Transverse colon (tissue), 4 donors: ENCODE data around the gene DCTD. TPM values are rescaled to one million over a fixed set of nuclear protein-coding genes. Genes with fewer than 3 reads are reported as not detected.

Experiments used
- DNase-seq: peaks from one replicate; pipeline ENCODE4 v3.0.0-alpha.2; 2019
- H3K27ac ChIP-seq, 4 donors: fragments of 200-600 bp; sonication (generic); 2 replicates each; pipeline ENCODE4 v1.5.1; 2016 to 2018; ENCODE audit warnings: inconsistent platforms in 4 of 4
- H3K27me3 ChIP-seq: fragments of 200-600 bp; sonication (generic); 2 replicates; pipeline ENCODE4 v1.5.1; 2017; ENCODE audit warnings: inconsistent platforms
- H3K36me3 ChIP-seq, 4 donors: fragments of 200-600 bp; sonication (generic); 2 replicates each; pipeline ENCODE4 v1.5.1; 2017 to 2019; ENCODE audit warnings: inconsistent platforms in 4 of 4
- H3K4me1 ChIP-seq, 4 donors: fragments of 200-600 bp; sonication (generic); 2 replicates each; pipeline ENCODE4 v1.5.1; 2017 to 2020; ENCODE audit warnings: inconsistent platforms in 4 of 4
- H3K4me3 ChIP-seq, 4 donors: fragments of 200-600 bp; sonication (generic); 1 replicate in 1 of 4; 2 replicates in 3 of 4; pipeline versions ENCODE4 v1.5.1 to v1.6.1; 2017 to 2019; ENCODE audit warnings: inconsistent platforms in 4 of 4
- H3K9me3 ChIP-seq, 2 donors: fragments of 200-600 bp; sonication (generic); 2 replicates each; pipeline ENCODE4 v1.5.1; 2017 to 2019; ENCODE audit warnings: inconsistent platforms in 2 of 2
- EP300 ChIP-seq: sonication (generic); formaldehyde crosslinking; IDR thresholded peaks from one replicate; pipeline ENCODE4 v1.6.1; 2017; ENCODE audit warnings: antibody characterized with exemption, low read depth
- POLR2A ChIP-seq: fragments of 450-650 bp; IDR thresholded peaks from one replicate; pipeline ENCODE4 v1.6.1; 2016; ENCODE audit warnings: antibody characterized with exemption, mild to moderate bottlenecking, moderate library complexity
- POLR2AphosphoS5 ChIP-seq, 3 donors: sonication (generic); formaldehyde crosslinking; IDR thresholded peaks; one replicate each; pipeline ENCODE4 v1.6.1; 2016; ENCODE audit warnings: antibody characterized with exemption in 3 of 3
- WGBS, 2 donors: methylation state at CpG; one replicate each; pipeline ENCODE4 v1.1.5; 2018; ENCODE audit warnings: low coverage in 1 of 2; 5-methylcytosine and 5-hydroxymethylcytosine counted together
- in situ Hi-C, 4 donors: fragments of 200-750 bp; cut with MboI; loops; one replicate each; pipeline versions ENCODE4 v1.15.0 to v1.15.1; 2017; ENCODE audit warnings: low sequenced_read_pairs in 3 of 4, low pct_ligation_motif_present in 1 of 4, low pct_unique_long_range_greater_than_20kb in 1 of 4
- intact Hi-C: fragments of 100-400 bp; cut with DNase I; formaldehyde crosslinking; loops from one replicate; pipeline ENCODE4 v1.15.1; 2023; ENCODE audit warnings: low total_unique reads
- total RNA-seq, 4 donors: library from RNA; depleted of rRNA; stranded (reverse); fragments of >200 nt; gene quantifications; one replicate each; pipeline ENCODE4 v1.1.0, GENCODE V29; 2016
- TF ChIP-seq, protein P1 (sequence below), 5 experiments: fragments of 200-600 bp in 3 of 5; fragments of 450-650 bp in 2 of 5; sonication (generic) in 3 of 5; IDR thresholded peaks; 1 replicate in 2 of 5; 2 replicates in 3 of 5; pipeline ENCODE4 v1.5.1; 2016 to 2017; ENCODE audit warnings: antibody characterized with exemption in 5 of 5, inconsistent platforms in 3 of 5, mild to moderate bottlenecking in 2 of 5, moderate library complexity in 1 of 5

DCTD gene
- total RNA-seq, 4 donors from 2014 or later = 3.4 to 35.9 (median 24.9) TPM

DNA sequence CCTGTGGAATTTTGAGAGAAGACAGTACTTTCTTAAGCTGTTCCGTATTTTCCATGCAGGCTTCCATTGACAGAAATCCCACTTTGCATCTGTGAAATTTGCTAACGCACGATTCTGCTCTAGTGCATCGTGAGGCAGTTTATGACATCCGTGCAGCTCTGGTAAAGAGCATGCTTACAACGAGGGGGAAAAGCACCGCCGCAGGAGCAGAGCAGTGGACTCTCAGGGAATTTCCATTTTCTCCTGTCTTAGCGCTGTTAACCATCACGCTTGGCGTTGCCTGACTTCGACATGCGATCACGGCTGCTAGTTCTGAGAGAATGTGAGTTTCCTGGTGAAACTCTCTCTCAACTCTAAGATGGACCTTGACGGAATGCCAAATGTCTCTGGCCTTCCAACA lies 43.9 kb downstream of the DCTD start:
- Histone ChIP-seq H3K27ac (no peak overlapping the region), H3K4me1 (no peaks in the 10 kb centered on the region), H3K36me3 (no peaks in the 10 kb centered on the region), H3K27me3 (no peaks in the 10 kb centered on the region), H3K4me3 (no peak overlapping the region), H3K9me3 (no peaks in the 10 kb centered on the region)
- in situ Hi-C loops = no loop called here
- no peak for DNase-seq
- intact Hi-C loops = no loop called here
- 93 to 96% methylated on average over 12 to 15 of the region's 15 CpGs for WGBS, 2 donors
- TF ChIP-seq EP300 = no peak
- TF ChIP-seq, protein P1, sequence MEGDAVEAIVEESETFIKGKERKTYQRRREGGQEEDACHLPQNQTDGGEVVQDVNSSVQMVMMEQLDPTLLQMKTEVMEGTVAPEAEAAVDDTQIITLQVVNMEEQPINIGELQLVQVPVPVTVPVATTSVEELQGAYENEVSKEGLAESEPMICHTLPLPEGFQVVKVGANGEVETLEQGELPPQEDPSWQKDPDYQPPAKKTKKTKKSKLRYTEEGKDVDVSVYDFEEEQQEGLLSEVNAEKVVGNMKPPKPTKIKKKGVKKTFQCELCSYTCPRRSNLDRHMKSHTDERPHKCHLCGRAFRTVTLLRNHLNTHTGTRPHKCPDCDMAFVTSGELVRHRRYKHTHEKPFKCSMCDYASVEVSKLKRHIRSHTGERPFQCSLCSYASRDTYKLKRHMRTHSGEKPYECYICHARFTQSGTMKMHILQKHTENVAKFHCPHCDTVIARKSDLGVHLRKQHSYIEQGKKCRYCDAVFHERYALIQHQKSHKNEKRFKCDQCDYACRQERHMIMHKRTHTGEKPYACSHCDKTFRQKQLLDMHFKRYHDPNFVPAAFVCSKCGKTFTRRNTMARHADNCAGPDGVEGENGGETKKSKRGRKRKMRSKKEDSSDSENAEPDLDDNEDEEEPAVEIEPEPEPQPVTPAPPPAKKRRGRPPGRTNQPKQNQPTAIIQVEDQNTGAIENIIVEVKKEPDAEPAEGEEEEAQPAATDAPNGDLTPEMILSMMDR (IDR thresholded peaks at IDR 0.05) = no peak
- no peak for TF ChIP-seq POLR2AphosphoS5 (IDR thresholded peaks at IDR 0.05)

DNA sequence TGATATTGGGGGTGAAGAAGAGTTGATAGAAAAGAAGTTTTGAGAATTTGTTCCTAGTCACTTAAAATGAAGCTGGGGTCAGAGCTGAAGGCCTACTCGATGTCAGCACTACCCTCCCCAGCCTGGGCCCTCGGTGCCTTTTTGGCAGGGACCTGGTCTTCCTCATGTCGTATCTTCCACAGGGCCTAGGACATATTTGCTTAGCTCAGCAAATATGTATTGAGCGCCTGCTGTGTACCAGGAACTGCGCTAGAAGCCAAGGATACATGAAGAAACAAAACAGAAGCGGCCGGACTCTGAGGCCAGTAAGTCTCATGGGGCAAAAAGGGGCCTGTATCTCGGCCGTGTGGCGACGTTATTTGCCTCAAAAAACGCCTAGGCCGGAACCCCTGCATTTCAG lies 44.3 kb downstream of the DCTD start:
- intact Hi-C loops (no loop called here), in situ Hi-C loops (no loop called here)
- WGBS, 2 donors = 94 to 100% methylated on average over 2 to 13 of the region's 13 CpGs
- Histone ChIP-seq H3K27ac (no peak overlapping the region), H3K9me3 (no peaks in the 10 kb centered on the region), H3K27me3 (no peaks in the 10 kb centered on the region), H3K4me3 (no peak overlapping the region), H3K36me3 (no peaks in the 10 kb centered on the region), H3K4me1 (no peaks in the 10 kb centered on the region)
- DNase-seq = no peak
- TF ChIP-seq, protein P1 (IDR thresholded peaks at IDR 0.05) = no peak
- TF ChIP-seq POLR2AphosphoS5 (IDR thresholded peaks at IDR 0.05) = no peak
- no peak for TF ChIP-seq EP300
- TF ChIP-seq POLR2A = no peak

DNA sequence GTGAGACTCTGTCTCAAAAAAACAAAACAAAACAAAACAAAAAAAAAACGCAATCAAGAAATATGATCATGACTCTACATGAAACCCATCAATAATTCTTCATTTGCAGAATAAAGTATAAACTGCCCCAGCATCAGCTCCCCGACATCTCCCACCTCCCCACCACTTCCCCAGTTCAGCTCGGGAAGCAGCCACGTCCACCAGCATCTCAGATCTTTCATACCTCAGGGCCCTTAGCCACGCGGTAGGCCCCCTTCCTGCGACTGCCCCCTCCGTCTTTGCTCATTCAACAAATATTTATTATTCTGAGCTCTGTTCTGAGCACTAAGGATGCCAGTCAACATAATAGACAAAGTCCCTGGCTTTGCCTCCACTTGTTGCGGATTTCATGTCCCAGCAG lies 45.6 kb downstream of the DCTD start:
- 85 to 91% methylated on average over 7 to 9 of the region's 9 CpGs for WGBS, 2 donors
- Histone ChIP-seq H3K4me1 (no peaks in the 10 kb centered on the region), H3K36me3 (no peaks in the 10 kb centered on the region), H3K27me3 (no peaks in the 10 kb centered on the region), H3K4me3 (no peak overlapping the region), H3K27ac (no peak overlapping the region), H3K9me3 (no peaks in the 10 kb centered on the region)
- intact Hi-C loops = no loop called here
- TF ChIP-seq POLR2A (no peak), POLR2AphosphoS5 (IDR thresholded peaks at IDR 0.05) (no peak), EP300 (no peak)
- TF ChIP-seq, protein P1 (IDR thresholded peaks at IDR 0.05) = no peak
- no peak for DNase-seq
- in situ Hi-C loops = no loop called here

DNA sequence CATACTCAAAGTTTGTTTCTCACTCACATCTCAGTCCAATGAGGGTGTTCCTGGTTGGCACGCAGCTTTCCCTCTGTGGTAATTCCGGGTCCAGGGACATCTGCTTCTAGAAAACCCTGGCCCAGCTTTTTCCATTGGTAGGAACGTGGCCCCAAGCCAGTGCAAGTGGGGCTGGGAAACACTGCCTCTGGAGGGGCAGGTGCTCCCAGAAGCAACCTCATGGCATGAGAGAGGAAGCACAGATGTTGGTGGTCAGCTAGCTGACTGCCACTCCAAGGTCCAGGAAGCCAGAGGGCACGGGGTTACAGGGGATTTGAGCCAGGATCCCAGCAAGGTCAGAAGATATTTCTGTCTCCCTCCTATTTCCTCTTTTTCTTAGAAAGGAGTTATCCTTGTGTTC lies 47.5 kb downstream of the DCTD start:
- Histone ChIP-seq H3K9me3 (no peaks in the 10 kb centered on the region), H3K27me3 (no peaks in the 10 kb centered on the region), H3K4me3 (no peak overlapping the region), H3K27ac (no peak overlapping the region), H3K36me3 (no peaks in the 10 kb centered on the region), H3K4me1 (no peaks in the 10 kb centered on the region)
- in situ Hi-C loops = no loop called here
- no peak for DNase-seq
- 85% methylated on average over 4 of the region's 4 CpGs; no CpG with 5 or more reads in 1 of the 2 donors for WGBS, 2 donors
- TF ChIP-seq, protein P1 (IDR thresholded peaks at IDR 0.05) = no peak
- TF ChIP-seq EP300 (no peak), POLR2A (no peak), POLR2AphosphoS5 (IDR thresholded peaks at IDR 0.05) (no peak)
- intact Hi-C loops = no loop called here
